WERI-Rb-1 (cell line): Measurements from ENCODE around the gene AQR.

Source experiments
- DNase-seq: peaks from one replicate; pipeline ENCODE4 v3.0.0-alpha.2; 2020
- H3K27ac ChIP-seq: fragments of 250-450 bp; sonication (Bioruptor Pico); 2 replicates; pipeline ENCODE4 v1.5.1; 2020; ENCODE audit warnings: mild to moderate bottlenecking, moderate library complexity
- H3K27me3 ChIP-seq: fragments of 250-450 bp; sonication (Bioruptor Pico); 2 replicates; pipeline ENCODE4 v1.5.1; 2021; ENCODE audit warnings: mild to moderate bottlenecking, low read depth, moderate library complexity; ENCODE audit not compliant: insufficient read depth, severe bottlenecking
- H3K36me3 ChIP-seq: fragments of 250-450 bp; sonication (Bioruptor Pico); 2 replicates; pipeline ENCODE4 v1.5.1; 2020; ENCODE audit warnings: mild to moderate bottlenecking, moderate library complexity
- H3K4me3 ChIP-seq: 2 replicates; pipeline ENCODE4 v1.5.1; 2011; ENCODE audit warnings: low read depth, mild to moderate bottlenecking, control low read depth, low read length
- H3K9me3 ChIP-seq: fragments of 250-450 bp; sonication (Bioruptor Pico); 2 replicates; pipeline ENCODE4 v1.5.1; 2021; ENCODE audit warnings: mild to moderate bottlenecking, moderate library complexity; ENCODE audit not compliant: severe bottlenecking
- TF ChIP-seq, protein P1 (sequence below): IDR thresholded peaks from 2 replicates; pipeline ENCODE4 v1.5.1; 2011; ENCODE audit warnings: low read depth, mild to moderate bottlenecking, control low read depth, inconsistent platforms, low read length

The AQR gene

DNA sequence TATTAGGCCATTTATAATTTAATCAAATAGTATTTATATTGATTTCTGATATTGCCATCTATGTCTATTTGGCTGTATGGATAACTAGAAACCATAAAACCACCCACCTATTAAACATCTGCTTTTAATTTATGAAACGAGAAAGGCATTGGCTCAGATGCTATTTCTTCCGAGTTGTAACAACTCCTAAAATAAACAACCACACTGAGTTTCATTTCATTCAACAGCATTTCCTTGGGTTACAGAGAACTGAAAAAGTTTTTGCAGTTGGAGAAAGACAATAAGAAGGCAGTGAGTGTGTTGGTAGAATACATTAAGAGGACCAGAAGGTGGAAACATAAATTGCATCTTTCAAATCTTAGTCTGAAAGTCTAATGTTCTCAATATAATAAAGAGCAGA, 79.1 kb downstream of the AQR start:
- peaks cover 31% of the 10 kb centered on the region for H3K36me3 ChIP-seq
- no peak for DNase-seq
- no peak overlapping the region for H3K27ac ChIP-seq
- H3K9me3 ChIP-seq, result peaks cover 4% of the 10 kb centered on the region
- TF ChIP-seq, protein P1, sequence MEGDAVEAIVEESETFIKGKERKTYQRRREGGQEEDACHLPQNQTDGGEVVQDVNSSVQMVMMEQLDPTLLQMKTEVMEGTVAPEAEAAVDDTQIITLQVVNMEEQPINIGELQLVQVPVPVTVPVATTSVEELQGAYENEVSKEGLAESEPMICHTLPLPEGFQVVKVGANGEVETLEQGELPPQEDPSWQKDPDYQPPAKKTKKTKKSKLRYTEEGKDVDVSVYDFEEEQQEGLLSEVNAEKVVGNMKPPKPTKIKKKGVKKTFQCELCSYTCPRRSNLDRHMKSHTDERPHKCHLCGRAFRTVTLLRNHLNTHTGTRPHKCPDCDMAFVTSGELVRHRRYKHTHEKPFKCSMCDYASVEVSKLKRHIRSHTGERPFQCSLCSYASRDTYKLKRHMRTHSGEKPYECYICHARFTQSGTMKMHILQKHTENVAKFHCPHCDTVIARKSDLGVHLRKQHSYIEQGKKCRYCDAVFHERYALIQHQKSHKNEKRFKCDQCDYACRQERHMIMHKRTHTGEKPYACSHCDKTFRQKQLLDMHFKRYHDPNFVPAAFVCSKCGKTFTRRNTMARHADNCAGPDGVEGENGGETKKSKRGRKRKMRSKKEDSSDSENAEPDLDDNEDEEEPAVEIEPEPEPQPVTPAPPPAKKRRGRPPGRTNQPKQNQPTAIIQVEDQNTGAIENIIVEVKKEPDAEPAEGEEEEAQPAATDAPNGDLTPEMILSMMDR, result no peak
- H3K4me3 ChIP-seq, result no peak overlapping the region
- H3K27me3 ChIP-seq, result no peaks in the 10 kb centered on the region

DNA sequence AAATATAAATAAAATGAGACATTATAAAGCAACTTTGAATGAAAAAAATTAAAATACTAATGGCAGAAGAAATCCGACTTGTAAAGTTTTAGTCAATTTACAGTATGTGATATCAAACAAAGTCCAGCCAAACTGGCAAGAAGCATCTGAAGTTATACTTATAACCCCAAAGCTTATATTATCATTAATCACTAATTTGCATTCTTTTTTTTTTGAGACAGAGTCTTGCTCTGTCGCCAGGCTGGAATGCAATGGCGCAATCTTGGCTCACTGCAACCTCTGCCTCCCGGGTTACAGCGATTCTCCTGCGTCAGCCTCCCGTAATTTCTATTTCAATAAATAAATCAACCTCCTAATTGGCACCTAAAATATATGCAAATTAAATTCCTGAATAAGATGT, 80.1 kb downstream of the AQR start:
- Histone ChIP-seq H3K27ac (no peak overlapping the region), H3K36me3 (peaks cover 31% of the 10 kb centered on the region), H3K9me3 (peaks cover 4% of the 10 kb centered on the region), H3K27me3 (no peaks in the 10 kb centered on the region), H3K4me3 (no peak overlapping the region)
- no peak for DNase-seq
- TF ChIP-seq, protein P1, result no peak

DNA sequence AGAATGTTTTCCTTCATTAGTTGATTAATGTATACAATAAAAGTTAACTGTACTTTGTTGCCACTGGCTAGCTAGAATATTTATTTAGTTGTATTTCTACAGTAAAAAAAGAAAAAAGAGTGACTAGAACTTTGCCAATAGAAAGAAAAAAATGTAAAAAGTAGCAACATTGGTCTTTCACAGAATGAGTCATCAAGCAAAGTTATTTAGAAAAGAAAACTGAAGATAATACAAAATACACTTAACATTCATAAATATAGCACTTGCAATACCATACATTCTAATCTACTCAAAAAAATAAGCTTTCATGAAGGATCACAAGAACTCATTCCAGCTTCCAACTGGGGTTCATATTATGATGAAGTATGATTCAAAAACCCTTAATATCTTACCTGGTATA, 83.4 kb downstream of the AQR start:
- H3K27me3 ChIP-seq, result no peaks in the 10 kb centered on the region
- no peak for DNase-seq
- H3K27ac ChIP-seq, result no peak overlapping the region
- TF ChIP-seq, protein P1, result no peak
- no peak overlapping the region for H3K4me3 ChIP-seq
- no peaks in the 10 kb centered on the region for H3K9me3 ChIP-seq
- H3K36me3 ChIP-seq, result peaks cover 27% of the 10 kb centered on the region

DNA sequence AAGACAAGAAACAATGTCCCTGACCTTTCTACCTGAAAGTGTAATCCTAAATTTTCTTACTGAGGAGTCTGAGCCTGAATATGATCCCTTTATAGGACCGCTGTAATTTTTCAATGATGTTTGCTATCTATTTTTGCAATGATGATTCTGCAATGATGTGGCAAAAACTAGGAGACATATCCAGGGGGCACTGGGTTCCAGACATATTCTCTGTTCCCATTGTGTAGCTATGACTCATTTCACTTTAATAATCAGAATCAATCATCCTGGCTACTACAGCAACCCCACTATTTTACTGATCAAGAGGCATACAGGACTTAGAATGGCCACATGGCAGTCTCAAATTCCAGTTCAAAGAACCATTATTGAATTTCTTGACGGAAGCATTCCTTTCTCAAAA, 85.9 kb downstream of the AQR start:
- Histone ChIP-seq H3K4me3 (no peak overlapping the region), H3K36me3 (peaks cover 30% of the 10 kb centered on the region), H3K27me3 (no peaks in the 10 kb centered on the region), H3K27ac (no peak overlapping the region), H3K9me3 (no peaks in the 10 kb centered on the region)
- no peak for DNase-seq
- TF ChIP-seq, protein P1, result no peak

DNA sequence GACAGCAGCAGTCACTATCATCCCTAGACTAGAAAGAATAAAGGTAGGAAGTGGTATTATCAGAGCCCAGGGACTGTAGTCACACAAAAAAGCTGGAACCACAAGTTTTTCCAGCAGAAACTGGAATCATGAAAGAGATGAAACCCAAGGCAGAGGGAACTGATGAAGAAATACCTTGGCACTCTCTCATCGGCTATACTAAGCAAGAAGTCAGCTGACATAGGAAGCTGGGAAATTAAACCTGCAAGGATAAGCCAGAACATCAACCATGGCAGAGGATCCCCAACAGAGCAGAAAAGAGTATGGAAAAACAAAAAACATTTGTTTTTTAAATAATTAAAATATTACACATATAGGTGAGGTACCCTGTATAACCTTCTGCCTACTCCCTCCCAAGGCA, 86.5 kb downstream of the AQR start:
- H3K36me3 ChIP-seq, result peaks cover 25% of the 10 kb centered on the region
- no peaks in the 10 kb centered on the region for H3K9me3 ChIP-seq
- no peaks in the 10 kb centered on the region for H3K27me3 ChIP-seq
- no peak for DNase-seq
- no peak overlapping the region for H3K27ac ChIP-seq
- TF ChIP-seq, protein P1, result no peak
- H3K4me3 ChIP-seq, result no peak overlapping the region

DNA sequence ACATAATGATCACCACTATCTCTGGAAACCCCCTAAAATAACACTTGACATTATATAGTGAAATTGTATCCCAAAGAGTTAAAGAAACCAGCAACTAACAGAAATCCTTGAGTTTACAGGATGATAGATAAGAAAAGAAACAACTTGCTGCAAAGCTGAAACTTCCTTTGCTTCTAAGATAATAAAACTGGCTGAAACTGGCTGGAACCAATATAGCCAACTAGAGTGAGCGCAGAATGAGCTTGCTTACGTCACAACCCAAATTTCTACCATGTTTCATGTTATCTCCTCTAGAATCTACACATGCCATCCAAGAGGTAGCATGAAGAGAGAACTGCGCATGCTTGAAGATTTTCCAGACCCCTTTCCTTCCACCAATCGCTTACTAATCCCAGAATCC, 90.4 kb downstream of the AQR start:
- DNase-seq, result no peak
- TF ChIP-seq, protein P1, result no peak
- Histone ChIP-seq H3K4me3 (no peak overlapping the region), H3K36me3 (peaks cover 25% of the 10 kb centered on the region), H3K27ac (no peak overlapping the region), H3K9me3 (no peaks in the 10 kb centered on the region), H3K27me3 (no peaks in the 10 kb centered on the region)
